Prostate gland (tissue), 2 donors: ENCODE measurements around the gene FRMPD4.

Experiments
- POLR2A ChIP-seq: fragments of 450-650 bp; IDR thresholded peaks from one replicate; pipeline ENCODE4 v1.6.1; 2016; ENCODE audit warnings: antibody characterized with exemption, mild to moderate bottlenecking
- POLR2AphosphoS5 ChIP-seq: sonication (generic); formaldehyde crosslinking; IDR thresholded peaks from one replicate; pipeline ENCODE4 v1.6.1; 2017; ENCODE audit warnings: antibody characterized with exemption
- TF ChIP-seq, protein P1 (sequence below), 4 experiments: fragments of 200-600 bp in 2 of 4; fragments of 450-650 bp in 2 of 4; sonication (generic) in 2 of 4; IDR thresholded peaks; 1 replicate in 3 of 4; 2 replicates in 1 of 4; pipeline ENCODE4 v1.5.1; 2016 to 2019; ENCODE audit warnings: antibody characterized with exemption in 4 of 4, mild to moderate bottlenecking in 2 of 4, moderate library complexity in 2 of 4

DNA sequence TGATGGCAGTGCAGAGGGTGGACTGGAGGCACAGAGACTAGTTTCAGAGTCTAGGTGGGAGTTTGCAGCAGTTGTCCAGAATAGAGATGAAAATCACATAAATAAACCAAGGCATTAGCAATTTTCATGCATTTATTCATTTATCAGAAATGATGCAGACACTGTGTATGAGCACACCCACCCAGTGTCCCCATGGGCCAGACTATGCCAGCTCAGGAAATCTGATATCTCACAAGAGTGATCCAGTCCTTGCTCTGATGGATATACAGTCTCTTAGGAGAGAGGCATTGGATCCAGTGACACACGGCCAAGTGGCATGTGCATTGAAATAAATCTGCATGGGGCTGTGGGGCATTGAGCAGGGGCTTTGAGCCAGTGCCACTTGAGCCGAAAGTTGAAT is 228.2 kb downstream of the FRMPD4 start:
- TF ChIP-seq, protein P1, sequence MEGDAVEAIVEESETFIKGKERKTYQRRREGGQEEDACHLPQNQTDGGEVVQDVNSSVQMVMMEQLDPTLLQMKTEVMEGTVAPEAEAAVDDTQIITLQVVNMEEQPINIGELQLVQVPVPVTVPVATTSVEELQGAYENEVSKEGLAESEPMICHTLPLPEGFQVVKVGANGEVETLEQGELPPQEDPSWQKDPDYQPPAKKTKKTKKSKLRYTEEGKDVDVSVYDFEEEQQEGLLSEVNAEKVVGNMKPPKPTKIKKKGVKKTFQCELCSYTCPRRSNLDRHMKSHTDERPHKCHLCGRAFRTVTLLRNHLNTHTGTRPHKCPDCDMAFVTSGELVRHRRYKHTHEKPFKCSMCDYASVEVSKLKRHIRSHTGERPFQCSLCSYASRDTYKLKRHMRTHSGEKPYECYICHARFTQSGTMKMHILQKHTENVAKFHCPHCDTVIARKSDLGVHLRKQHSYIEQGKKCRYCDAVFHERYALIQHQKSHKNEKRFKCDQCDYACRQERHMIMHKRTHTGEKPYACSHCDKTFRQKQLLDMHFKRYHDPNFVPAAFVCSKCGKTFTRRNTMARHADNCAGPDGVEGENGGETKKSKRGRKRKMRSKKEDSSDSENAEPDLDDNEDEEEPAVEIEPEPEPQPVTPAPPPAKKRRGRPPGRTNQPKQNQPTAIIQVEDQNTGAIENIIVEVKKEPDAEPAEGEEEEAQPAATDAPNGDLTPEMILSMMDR (IDR thresholded peaks at IDR 0.05) = no peak
- TF ChIP-seq POLR2AphosphoS5 = no peak
- TF ChIP-seq POLR2A = no peak
